AG09309 (cell line): Measurements from ENCODE around the gene MPP1.
A peak's percentile ranks its signal among the peaks of the same experiment; 100 is the strongest.

Source experiments
- DNase-seq: peaks from one replicate; pipeline ENCODE4 v3.0.0-alpha.2; 2010; ENCODE audit warnings: low read depth
- H3K4me3 ChIP-seq: 2 replicates; pipeline ENCODE4 v1.5.1; 2011; ENCODE audit warnings: mild to moderate bottlenecking, low read depth, low read length, moderate library complexity; ENCODE audit not compliant: control insufficient read depth
- CTCF ChIP-seq: IDR thresholded peaks from 2 replicates; pipeline ENCODE4 v1.5.1; 2011; ENCODE audit warnings: mild to moderate bottlenecking, low read depth, low read length, inconsistent platforms; ENCODE audit not compliant: insufficient read depth, control insufficient read depth; ENCODE audit errors: missing control alignments

Gene MPP1

GRCh38 chrX:154751203-154751668 is 54.0 kb downstream of the MPP1 start:
- no peak overlapping the region for H3K4me3 ChIP-seq
- TF ChIP-seq CTCF = no peak
- no peak for DNase-seq

GRCh38 chrX:154750301-154751202 is 54.7 kb downstream of the MPP1 start, which contains the start of gene GAB3:
Gene GAB3 (minus strand): TSS chrX:154751077. CDS start chrX:154751025, 52 bp downstream.
- H3K4me3 ChIP-seq = peak within 1 kb of the TSS; percentile 46
- TF ChIP-seq CTCF = no peak
- DNase-seq = no peak

- TF ChIP-seq CTCF = no peak
- H3K4me3 ChIP-seq = no peak overlapping the region
- DNase-seq = no peak
Measured at GRCh38 chrX:154749856-154750255, 55.4 kb downstream of the MPP1 start.

- no peak overlapping the region for H3K4me3 ChIP-seq
- peak; percentile 73 for TF ChIP-seq CTCF
- DNase-seq = no peak
Measured at GRCh38 chrX:154748712-154749339, 56.5 kb downstream of the MPP1 start.

- TF ChIP-seq CTCF = no peak
- no peak overlapping the region for H3K4me3 ChIP-seq
- no peak for DNase-seq
Measured at GRCh38 chrX:154742613-154743012, 62.7 kb downstream of the MPP1 start.

GRCh38 chrX:154739952-154740465 is 65.3 kb downstream of the MPP1 start:
- DNase-seq = no peak
- H3K4me3 ChIP-seq = no peak overlapping the region
- TF ChIP-seq CTCF = no peak
